Progenitor cell of endocrine pancreas (in vitro differentiated cells): ENCODE data around the gene DYRK4. TPM values are rescaled to one million over a fixed set of nuclear protein-coding genes. Genes with fewer than 3 reads are reported as not detected.

ENCODE experiments used
- DNase-seq: peaks from one replicate; pipeline ENCODE4 v3.0.0; 2021; ENCODE audit warnings: low spot score; ENCODE audit not compliant: unreplicated experiment
- H3K27ac Mint-ChIP-seq: 2 replicates; pipeline ENCODE4 v1.8.0; 2021; ENCODE audit warnings: mild to moderate bottlenecking, moderate library complexity, mixed read lengths
- H3K27me3 Mint-ChIP-seq: 2 replicates; pipeline ENCODE4 v1.8.0; 2021; ENCODE audit warnings: mixed read lengths
- H3K36me3 Mint-ChIP-seq: 2 replicates; pipeline ENCODE4 v1.8.0; 2022; ENCODE audit warnings: mixed read lengths; ENCODE audit not compliant: insufficient read depth
- H3K4me1 Mint-ChIP-seq: 2 replicates; pipeline ENCODE4 v1.8.0; 2021; ENCODE audit warnings: low read depth, mixed read lengths
- H3K4me3 Mint-ChIP-seq: 2 replicates; pipeline ENCODE4 v1.8.0; 2021; ENCODE audit warnings: low read depth, mild to moderate bottlenecking, moderate library complexity, mixed read lengths
- H3K9me3 Mint-ChIP-seq: 2 replicates; pipeline ENCODE4 v1.8.0; 2021; ENCODE audit warnings: low read depth, mixed read lengths
- CTCF ChIP-seq: fragments of 200-600 bp; sonication (generic); IDR thresholded peaks from one replicate; pipeline ENCODE4 v1.5.0; 2021; ENCODE audit warnings: antibody characterized with exemption, mild to moderate bottlenecking; ENCODE audit not compliant: unreplicated experiment
- total RNA-seq: library from RNA; stranded (reverse); gene quantifications from 2 replicates; pipeline ENCODE4 v1.2.1, GENCODE V29; 2021

Gene DYRK4
- total RNA-seq, 1 donor from 2014 or later, result 27.6 TPM

GRCh38 chr12:4587108-4587507 lies 25.1 kb downstream of the DYRK4 start:
- no peak overlapping the region for H3K4me3 Mint-ChIP-seq
- no peak for DNase-seq
- H3K27me3 Mint-ChIP-seq, result peaks cover 22% of the 10 kb centered on the region
- H3K27ac Mint-ChIP-seq, result no peak overlapping the region
- no peaks in the 10 kb centered on the region for H3K4me1 Mint-ChIP-seq
- no peak for TF ChIP-seq CTCF
- H3K9me3 Mint-ChIP-seq, result peaks cover 3% of the 10 kb centered on the region
- H3K36me3 Mint-ChIP-seq, result no peaks in the 10 kb centered on the region

- Mint-ChIP-seq H3K27ac (no peak overlapping the region), H3K4me3 (no peak overlapping the region), H3K36me3 (no peaks in the 10 kb centered on the region), H3K27me3 (peaks cover 17% of the 10 kb centered on the region), H3K9me3 (peaks cover 3% of the 10 kb centered on the region), H3K4me1 (no peaks in the 10 kb centered on the region)
- DNase-seq, result no peak
- no peak for TF ChIP-seq CTCF
Observed at GRCh38 chr12:4588916-4589315, 26.9 kb downstream of the DYRK4 start.

GRCh38 chr12:4589941-4590340 lies 27.9 kb downstream of the DYRK4 start:
- DNase-seq, result no peak
- H3K9me3 Mint-ChIP-seq, result peaks cover 3% of the 10 kb centered on the region
- TF ChIP-seq CTCF, result no peak
- no peaks in the 10 kb centered on the region for H3K4me1 Mint-ChIP-seq
- H3K27me3 Mint-ChIP-seq, result peaks cover 15% of the 10 kb centered on the region
- no peaks in the 10 kb centered on the region for H3K36me3 Mint-ChIP-seq
- no peak overlapping the region for H3K27ac Mint-ChIP-seq
- no peak overlapping the region for H3K4me3 Mint-ChIP-seq

GRCh38 chr12:4591180-4591687 lies 29.2 kb downstream of the DYRK4 start:
- H3K27me3 Mint-ChIP-seq, result peaks cover 19% of the 10 kb centered on the region
- no peaks in the 10 kb centered on the region for H3K4me1 Mint-ChIP-seq
- no peak overlapping the region for H3K4me3 Mint-ChIP-seq
- H3K9me3 Mint-ChIP-seq, result peaks cover 3% of the 10 kb centered on the region
- no peaks in the 10 kb centered on the region for H3K36me3 Mint-ChIP-seq
- H3K27ac Mint-ChIP-seq, result no peak overlapping the region
- DNase-seq, result no peak
- no peak for TF ChIP-seq CTCF

- peaks cover 16% of the 10 kb centered on the region for H3K27me3 Mint-ChIP-seq
- no peaks in the 10 kb centered on the region for H3K36me3 Mint-ChIP-seq
- no peaks in the 10 kb centered on the region for H3K4me1 Mint-ChIP-seq
- TF ChIP-seq CTCF, result no peak
- no peaks in the 10 kb centered on the region for H3K9me3 Mint-ChIP-seq
- no peak overlapping the region for H3K27ac Mint-ChIP-seq
- no peak for DNase-seq
- H3K4me3 Mint-ChIP-seq, result no peak overlapping the region
Observed at GRCh38 chr12:4595881-4596280, 33.9 kb downstream of the DYRK4 start.
